K562 (cell line): ENCODE results near the gene MYOZ3. TPM values are rescaled to one million over a fixed set of nuclear protein-coding genes. Genes with fewer than 3 reads are reported as not detected.

Source experiments
- ATAC-seq: fragments of 200-7000 bp; cut with Tn5 transposase; 3 replicates; pipeline ENCODE4 v1.9.1; 2020; ENCODE audit warnings: moderate library complexity
- Bru-seq: library from RNA; stranded (reverse); fragments of 400-500 nt; gene quantifications from one replicate; lab custom pipeline; 2021; lab: Mats Ljungman, UMichigan
- BruChase-seq, 2 experiments: library from RNA; stranded (reverse); fragments of 400-500 nt; gene quantifications; one replicate each; lab custom pipeline; 2021; lab: Mats Ljungman, UMichigan
- BruUV-seq: library from RNA; stranded (reverse); fragments of 400-500 nt; replicated peaks from 2 replicates; lab custom pipeline; 2021; lab: Mats Ljungman, UMichigan
- CTCF ChIA-PET: fragments of 300-600 bp; formaldehyde crosslinking; extraction: SDS; loops from one replicate; lab custom pipeline; 2021; ENCODE audit warnings: low intra/inter-chr PET ratio; lab: Yijun Ruan, JAX
- POLR2A ChIA-PET: fragments of 300-600, 350-650 bp; sonication (Branson Sonifier 250); formaldehyde crosslinking; extraction: SDS; loops from one replicate; lab custom pipeline; 2021; ENCODE audit warnings: antibody characterized with exemption, inconsistent platforms; lab: Yijun Ruan, JAX
- DNase-seq, 4 experiments: peaks; one replicate each; pipeline versions ENCODE4 v3.0.0 to v3.0.0-alpha.2; 2011 to 2018; ENCODE audit warnings: low spot score in 3 of 4, mixed read lengths in 3 of 4; ENCODE audit errors: extremely low read depth in 1 of 4
- FAIRE-seq: peaks from 2 replicates; lab custom pipeline; 2011; peaks lifted over from hg19 to GRCh38; lab: Jason Lieb, UNC
- H2AFZ ChIP-seq: 2 replicates; pipeline ENCODE4 v1.6.0; 2011; ENCODE audit warnings: low read depth, low read length, control low read depth, inconsistent platforms
- H3K27ac ChIP-seq: fragments of 200-600 bp; 3 replicates; pipeline ENCODE4 v1.8.0; 2011; ENCODE audit warnings: low read depth, mild to moderate bottlenecking, control low read depth, inconsistent platforms, low read length, moderate library complexity, mixed read lengths; ENCODE audit errors: extremely low read depth
- H3K27me3 ChIP-seq, 2 experiments: fragments of 300-600 bp in 1 of 2; 2 replicates in 1 of 2; 3 replicates in 1 of 2; pipeline versions ENCODE4 v1.6.0 to v1.8.0; 2011; ENCODE audit warnings: inconsistent platforms in 2 of 2, low read length in 2 of 2, mild to moderate bottlenecking in 1 of 2, mixed read lengths in 1 of 2, moderate library complexity in 1 of 2; ENCODE audit not compliant: control insufficient read depth in 2 of 2, insufficient read depth in 2 of 2
- H3K36me3 ChIP-seq: fragments of 300-600 bp; 3 replicates; pipeline ENCODE4 v1.8.0; 2011; ENCODE audit warnings: mild to moderate bottlenecking, low read length, inconsistent platforms; ENCODE audit not compliant: control insufficient read depth, insufficient read depth
- H3K4me1 ChIP-seq, 2 experiments: fragments of 200-600 bp in 1 of 2; replicated peaks in 1 of 2; 2 replicates in 1 of 2; 3 replicates in 1 of 2; pipeline versions ENCODE4 v1.5.1 to v1.8.0; 2011; ENCODE audit warnings: inconsistent platforms in 2 of 2, low read length in 2 of 2, mild to moderate bottlenecking in 1 of 2, mixed read lengths in 1 of 2, moderate library complexity in 1 of 2; ENCODE audit not compliant: control insufficient read depth in 2 of 2, insufficient read depth in 2 of 2
- H3K4me2 ChIP-seq: 2 replicates; pipeline ENCODE4 v1.6.1; 2011; ENCODE audit warnings: low read length, control low read depth, inconsistent platforms, mixed read lengths; ENCODE audit not compliant: insufficient read depth
- H3K4me3 ChIP-seq: fragments of 200-600 bp; sonication (generic), shearing (Covaris generic); 2 replicates; pipeline ENCODE4 v1.5.1; 2016; ENCODE audit warnings: control low read depth, inconsistent platforms
- H3K79me2 ChIP-seq: fragments of 200-600 bp; 3 replicates; pipeline ENCODE4 v1.8.0; 2011; ENCODE audit warnings: low read length, inconsistent platforms; ENCODE audit not compliant: control insufficient read depth, insufficient read depth
- H3K9ac ChIP-seq, 2 experiments: 2 replicates each; pipeline versions ENCODE4 v1.6.0 to v1.6.1; 2011; ENCODE audit warnings: low read depth in 2 of 2, low read length in 2 of 2, control low read depth in 1 of 2, inconsistent platforms in 1 of 2, mild to moderate bottlenecking in 1 of 2, mixed read lengths in 1 of 2; ENCODE audit not compliant: insufficient read depth in 1 of 2
- H3K9me1 ChIP-seq: one replicate; pipeline ENCODE4 v1.6.0; 2011; ENCODE audit warnings: inconsistent platforms, mild to moderate bottlenecking, low read length, moderate library complexity; ENCODE audit not compliant: control insufficient read depth, insufficient read depth
- H3K9me3 ChIP-seq: replicated peaks from 2 replicates; pipeline ENCODE4 v1.5.1; 2011; ENCODE audit warnings: low read depth, low read length, inconsistent platforms; ENCODE audit not compliant: control insufficient read depth, insufficient read depth
- H4K20me1 ChIP-seq: replicated peaks from 2 replicates; pipeline ENCODE4 v1.6.1; 2011; ENCODE audit warnings: low read length, inconsistent platforms, mixed read lengths; ENCODE audit not compliant: control insufficient read depth, insufficient read depth
- RFX5 ChIP-seq: IDR thresholded peaks from 2 replicates; pipeline ENCODE4 v1.6.1; 2011; ENCODE audit warnings: low read depth, mild to moderate bottlenecking, improper control_type of control experiment, low read length
- SAFB2 ChIP-seq: fragments of 200-400 bp; formaldehyde crosslinking; IDR thresholded peaks from 2 replicates; pipeline ENCODE4 v1.6.1; 2018; ENCODE audit warnings: borderline replicate concordance, low read length, low read depth, moderate library complexity; ENCODE audit not compliant: severe bottlenecking
- WGBS: fragments of 100-300 bp; shearing (Covaris generic); methylation state at CpG from one replicate; pipeline ENCODE4 v1.1.6; 2016; ENCODE audit warnings: low coverage, mixed read lengths; ENCODE audit not compliant: insufficient coverage; ENCODE audit errors: missing lambda C conversion rate; 5-methylcytosine and 5-hydroxymethylcytosine counted together
- in situ Hi-C: fragments of 300-500 bp; cut with MboI; formaldehyde crosslinking; loops from 4 replicates; pipeline ENCODE4 v1.15.0; 2018; ENCODE audit warnings: inconsistent platforms, mixed read lengths
- intact Hi-C: fragments of 100-400 bp; cut with micrococcal nuclease; formaldehyde crosslinking; loops from 2 replicates; pipeline ENCODE4 v1.14.2; 2022
- long read RNA-seq, 3 experiments: library from polyadenylated mRNA in 2 of 3; library from RNA in 1 of 3; unstranded in 2 of 3; stranded (forward) in 1 of 3; transcript quantifications; one replicate each; pipeline ENCODE4 v2.0.0, GENCODE V29; 2019 to 2022
- polyA minus RNA-seq, 3 experiments: library from RNA; depleted of rRNA, polyadenylated mRNA; stranded (reverse); fragments of >200 nt; gene quantifications; 2 replicates each; pipeline ENCODE4 v1.2.3, GENCODE V29; 2011
- polyA plus RNA-seq, 8 experiments: library from polyadenylated mRNA; depleted of rRNA in 4 of 8; stranded (reverse) in 5 of 8; unstranded in 3 of 8; fragments of >200 nt; fragmentation: Nextera tagmentation in 2 of 8; fragmentation: Illumina TruSeq in 1 of 8; extraction: Ambion mirVana in 2 of 8; extraction: Trizol in 1 of 8; gene quantifications; 2 replicates each; pipeline versions ENCODE4 v1.2.1 to v1.2.3, GENCODE V29; 2011 to 2014; ENCODE audit warnings: inconsistent platforms in 1 of 8, missing spikeins in 1 of 8
- total RNA-seq, 7 experiments: library from RNA; depleted of rRNA in 6 of 7; stranded (reverse); fragments of >200 nt in 6 of 7; fragmentation: Illumina TruSeq in 2 of 7; extraction: Trizol in 2 of 7; gene quantifications; 2 replicates each; pipeline versions ENCODE4 v1.2.1 to v1.2.3, GENCODE V29; 2011 to 2021; ENCODE audit warnings: low replicate concordance in 1 of 7

MYOZ3 gene
- not detected in 2 replicates for total RNA-seq (2011; cell fraction: chromatin; rRNA removed; ENCODE audit: low replicate concordance)
- not detected in 2 replicates for total RNA-seq (2011; cell fraction: nucleolus; rRNA removed)
- total RNA-seq (2011; cell fraction: nucleoplasm; rRNA removed): not detected in 2 replicates
- total RNA-seq (2014; rRNA removed) (not detected in 2 replicates), total RNA-seq (2014; rRNA removed; fragmentation: Illumina TruSeq; extraction: Trizol) (not detected in 2 replicates), total RNA-seq (2015; rRNA removed; fragmentation: Illumina TruSeq; extraction: Trizol) (not detected in 2 replicates), total RNA-seq (2021) (not detected in 2 replicates), polyA plus RNA-seq (2011; rRNA removed) (not detected in 2 replicates), polyA plus RNA-seq (2014; fragmentation: Illumina TruSeq; extraction: Trizol) (not detected in 2 replicates), polyA plus RNA-seq (2014; fragmentation: Nextera tagmentation; extraction: Ambion mirVana) (not detected), polyA plus RNA-seq (2014; rRNA removed) (not detected in 2 replicates), polyA minus RNA-seq (2011; rRNA and poly(A)+ RNA removed) (not detected in 2 replicates), Bru-seq, nascent RNA (not detected), BruChase-seq, experiment 1, labeled RNA remaining after a 2-hour chase (not detected), BruChase-seq, experiment 2, labeled RNA remaining after a 6-hour chase (percentile 9 among the genes with signal in this experiment)
- 0.01 TPM in 1 of 2 replicates, not detected in the other for polyA plus RNA-seq (2011; cell fraction: cytosol; rRNA removed)
- not detected in 2 replicates for polyA plus RNA-seq (2011; cell fraction: nucleus; rRNA removed)
- not detected in 2 replicates for polyA plus RNA-seq (2012)
- polyA minus RNA-seq (2011; cell fraction: cytosol; rRNA and poly(A)+ RNA removed): not detected in 2 replicates
- polyA minus RNA-seq (2011; cell fraction: nucleus; rRNA and poly(A)+ RNA removed): not detected in 2 replicates
- long read RNA-seq, experiment 1, partial matches to known transcripts: 0 of 1 reads
- long read RNA-seq, experiment 1, other reads (novel, unspliced or antisense): 1 of 1 reads
- long read RNA-seq, experiment 2: 0 reads
- long read RNA-seq, experiment 3: 0 reads

GRCh38 chr5:150661086-150661485 is at the start of gene MYOZ3:
TSS of gene MYOZ3 (plus strand) at chr5:150661251. CDS start at chr5:150662942, 1,691 bp downstream.
- Histone ChIP-seq H2AFZ (no peak within 1 kb of the TSS), H4K20me1 (no peaks in the 10 kb centered on the region), H3K4me1 (peaks cover 6 to 9% of the 10 kb centered on the region in 2 experiments; a peak in 4 of 5 replicates), H3K4me3 (no peak within 1 kb of the TSS), H3K27me3 (peaks cover 18 to 47% of the 10 kb centered on the region in 2 experiments; a peak in 4 of 5 replicates), H3K36me3 (no peaks in the 10 kb centered on the region), H3K9me3 (no peaks in the 10 kb centered on the region), H3K4me2 (no peak within 1 kb of the TSS), H3K79me2 (no peaks in the 10 kb centered on the region), H3K27ac (no peak within 1 kb of the TSS), H3K9ac (peak within 1 kb of the TSS in 1 of 2 experiments; percentile 32; a peak in 2 of 4 replicates), H3K9me1 (no peaks in the 10 kb centered on the region)
- POLR2A ChIA-PET: interaction anchor here (0.8 to 1.4 kb wide), 2 partner anchors 27 to 37 kb away, joined by 4 to 5 read pairs; no protein-coding TSS in a partner anchor
- in situ Hi-C loops (no loop called here), intact Hi-C loops (no loop called here)
- TF ChIP-seq SAFB2 (no peak), RFX5 (no peak)
- DNase-seq (no peak), ATAC-seq (no peak), FAIRE-seq (no peak)
- BruUV-seq: no TSS peak
- 2% methylated on average over 7 of the region's 7 CpGs for WGBS
- CTCF ChIA-PET: no interaction called here
